ENCODE results near the gene PRH1. TPM values are rescaled to one million over a fixed set of nuclear protein-coding genes. Genes with fewer than 3 reads are reported as not detected.

The PRH1 gene
- 5.6 TPM for total RNA-seq
- long read RNA-seq = 0 reads

DNA sequence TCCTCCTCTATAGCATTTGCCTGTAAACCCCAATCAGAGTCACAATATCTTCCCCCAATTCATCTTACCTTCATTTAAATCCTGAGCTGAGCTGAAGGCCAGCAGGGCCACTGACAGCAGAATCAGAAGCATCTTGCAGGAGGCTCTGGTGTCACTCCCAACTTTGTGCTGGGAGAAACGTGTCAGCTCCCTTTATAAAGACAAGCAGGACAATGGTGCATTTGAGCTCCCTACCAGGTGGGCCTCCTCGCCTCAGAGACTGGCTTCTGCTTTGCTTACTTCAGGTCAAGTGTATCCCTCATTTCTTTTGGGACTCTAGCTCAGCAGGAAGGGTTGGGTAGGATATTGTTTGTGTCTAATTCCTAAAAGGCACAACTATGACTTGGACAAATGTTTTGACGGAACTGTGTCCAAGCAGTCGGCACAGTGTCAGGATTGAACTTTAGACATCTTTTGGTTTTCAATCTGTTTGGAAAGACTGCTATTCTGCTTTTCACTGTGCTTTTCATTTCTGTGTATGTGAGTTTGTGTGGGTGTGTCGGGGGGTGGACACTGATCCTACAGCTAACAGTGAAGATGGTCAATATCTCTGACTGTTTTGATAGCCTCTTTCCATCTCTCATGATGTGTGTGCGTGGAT is at the start of gene PRH1:
Gene PRH1, minus strand, starts transcription at position 170 of the 640 bp plus-strand sequence. Its CDS starts 38 bp downstream, at position 132.
- DNase-seq = no peak
- intact Hi-C loops (cut with micrococcal nuclease) = no loop called here
- TF ChIP-seq, protein P1, sequence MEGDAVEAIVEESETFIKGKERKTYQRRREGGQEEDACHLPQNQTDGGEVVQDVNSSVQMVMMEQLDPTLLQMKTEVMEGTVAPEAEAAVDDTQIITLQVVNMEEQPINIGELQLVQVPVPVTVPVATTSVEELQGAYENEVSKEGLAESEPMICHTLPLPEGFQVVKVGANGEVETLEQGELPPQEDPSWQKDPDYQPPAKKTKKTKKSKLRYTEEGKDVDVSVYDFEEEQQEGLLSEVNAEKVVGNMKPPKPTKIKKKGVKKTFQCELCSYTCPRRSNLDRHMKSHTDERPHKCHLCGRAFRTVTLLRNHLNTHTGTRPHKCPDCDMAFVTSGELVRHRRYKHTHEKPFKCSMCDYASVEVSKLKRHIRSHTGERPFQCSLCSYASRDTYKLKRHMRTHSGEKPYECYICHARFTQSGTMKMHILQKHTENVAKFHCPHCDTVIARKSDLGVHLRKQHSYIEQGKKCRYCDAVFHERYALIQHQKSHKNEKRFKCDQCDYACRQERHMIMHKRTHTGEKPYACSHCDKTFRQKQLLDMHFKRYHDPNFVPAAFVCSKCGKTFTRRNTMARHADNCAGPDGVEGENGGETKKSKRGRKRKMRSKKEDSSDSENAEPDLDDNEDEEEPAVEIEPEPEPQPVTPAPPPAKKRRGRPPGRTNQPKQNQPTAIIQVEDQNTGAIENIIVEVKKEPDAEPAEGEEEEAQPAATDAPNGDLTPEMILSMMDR (IDR thresholded peaks at IDR 0.05; ENCODE audit: borderline replicate concordance) = no peak

DNA sequence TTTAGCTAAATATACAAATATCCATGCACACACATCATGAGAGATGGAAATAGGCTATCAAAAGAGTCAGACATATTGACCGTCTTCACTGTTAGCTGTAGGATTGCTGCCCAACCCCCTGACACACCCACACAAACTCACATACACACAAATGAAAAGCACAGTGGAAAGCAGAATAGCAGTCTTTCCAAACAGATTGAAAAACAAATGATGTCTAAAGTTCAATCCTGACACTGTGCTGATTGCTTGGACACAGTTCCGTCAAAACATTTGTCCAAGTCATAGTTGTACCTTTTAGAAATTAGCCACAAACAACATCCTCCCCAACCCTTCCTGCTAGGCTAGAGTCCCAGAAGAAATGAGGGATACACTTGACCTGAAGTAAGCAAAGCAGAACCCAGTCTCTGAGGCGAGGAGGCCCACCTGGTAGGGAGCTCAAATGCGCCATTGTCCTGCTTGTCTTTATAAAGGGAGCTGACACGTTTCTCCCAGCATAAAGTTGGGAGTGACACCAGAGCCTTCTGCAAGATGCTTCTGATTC is 44.8 kb upstream of the PRH1 start, which contains the start of gene PRH2:
Gene PRH2, plus strand, starts transcription at position 491 of the 541 bp plus-strand sequence. Its CDS starts 38 bp downstream, at position 529.
- TF ChIP-seq, protein P1 (IDR thresholded peaks at IDR 0.05; ENCODE audit: borderline replicate concordance) = no peak
- Histone ChIP-seq H3K4me1 (no peaks in the 10 kb centered on the region), H3K36me3 (no peaks in the 10 kb centered on the region), H3K27me3 (ENCODE audit: low read depth) (no peaks in the 10 kb centered on the region), H3K27ac (replicated peaks) (no peak within 1 kb of the TSS), H3K4me3 (no peak within 1 kb of the TSS), H3K9me3 (replicated peaks) (no peaks in the 10 kb centered on the region)
- DNase-seq = no peak
- intact Hi-C loops (cut with micrococcal nuclease) = no loop called here

More for the DNA sequence above, at the start of gene PRH1:
- Histone ChIP-seq H3K9me3 (replicated peaks) (no peaks in the 10 kb centered on the region), H3K27me3 (ENCODE audit: low read depth) (no peaks in the 10 kb centered on the region), H3K4me3 (no peak within 1 kb of the TSS), H3K27ac (replicated peaks) (no peak within 1 kb of the TSS), H3K36me3 (peaks cover 9% of the 10 kb centered on the region), H3K4me1 (peaks cover 9% of the 10 kb centered on the region)

DNA sequence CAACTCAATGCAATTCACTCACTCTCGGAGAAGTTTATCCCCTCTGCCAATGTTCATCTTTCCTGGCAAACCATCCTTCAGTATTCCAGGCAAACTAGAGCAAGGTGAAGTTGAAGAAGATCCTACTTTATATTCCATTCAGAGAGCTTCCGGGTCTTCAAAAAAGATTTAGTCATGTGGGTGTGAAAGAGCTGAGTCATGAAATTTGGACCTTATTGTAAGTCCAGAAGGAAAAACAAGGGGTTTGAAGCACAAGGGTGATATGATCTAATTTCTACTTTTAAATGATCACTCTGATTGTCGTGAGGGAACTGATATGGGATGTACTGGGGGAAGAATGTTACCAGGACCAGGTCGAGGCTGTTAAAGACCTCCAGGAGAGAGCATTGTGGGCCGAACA is 42.2 kb upstream of the PRH1 start:
- H3K27ac ChIP-seq (replicated peaks) = no peak overlapping the region
- no peaks in the 10 kb centered on the region for H3K9me3 ChIP-seq (replicated peaks)
- DNase-seq = no peak
- no peaks in the 10 kb centered on the region for H3K36me3 ChIP-seq
- TF ChIP-seq, protein P1 (IDR thresholded peaks at IDR 0.05; ENCODE audit: borderline replicate concordance) = no peak
- no peaks in the 10 kb centered on the region for H3K27me3 ChIP-seq (ENCODE audit: low read depth)
- intact Hi-C loops (cut with micrococcal nuclease) = no loop called here
- H3K4me1 ChIP-seq = no peaks in the 10 kb centered on the region
- H3K4me3 ChIP-seq = no peak overlapping the region

DNA sequence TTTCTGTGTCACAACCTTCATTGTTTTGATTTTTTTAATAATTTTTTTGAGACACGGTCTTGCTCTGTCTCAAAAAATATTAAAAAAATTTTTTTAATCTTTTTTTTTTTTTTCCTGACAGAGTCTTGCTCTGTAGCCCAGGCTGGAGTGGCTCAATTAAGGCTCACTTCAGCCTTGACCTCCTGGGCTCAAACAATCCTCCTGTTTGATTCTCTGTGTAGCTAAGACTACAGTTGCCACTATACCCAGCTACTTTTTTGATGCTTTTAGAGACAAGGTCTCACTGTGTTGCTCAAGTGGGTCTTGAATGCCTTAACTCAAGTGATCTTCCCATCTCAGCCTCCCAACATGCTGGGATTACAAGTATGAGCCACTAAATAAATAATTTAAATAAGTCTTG is 35.8 kb upstream of the PRH1 start:
- Histone ChIP-seq H3K27ac (replicated peaks) (no peak overlapping the region), H3K36me3 (no peaks in the 10 kb centered on the region), H3K4me1 (no peaks in the 10 kb centered on the region), H3K4me3 (no peak overlapping the region), H3K27me3 (ENCODE audit: low read depth) (no peaks in the 10 kb centered on the region), H3K9me3 (replicated peaks) (no peaks in the 10 kb centered on the region)
- TF ChIP-seq, protein P1 (IDR thresholded peaks at IDR 0.05; ENCODE audit: borderline replicate concordance) = no peak
- no peak for DNase-seq
- intact Hi-C loops (cut with micrococcal nuclease) = no loop called here

DNA sequence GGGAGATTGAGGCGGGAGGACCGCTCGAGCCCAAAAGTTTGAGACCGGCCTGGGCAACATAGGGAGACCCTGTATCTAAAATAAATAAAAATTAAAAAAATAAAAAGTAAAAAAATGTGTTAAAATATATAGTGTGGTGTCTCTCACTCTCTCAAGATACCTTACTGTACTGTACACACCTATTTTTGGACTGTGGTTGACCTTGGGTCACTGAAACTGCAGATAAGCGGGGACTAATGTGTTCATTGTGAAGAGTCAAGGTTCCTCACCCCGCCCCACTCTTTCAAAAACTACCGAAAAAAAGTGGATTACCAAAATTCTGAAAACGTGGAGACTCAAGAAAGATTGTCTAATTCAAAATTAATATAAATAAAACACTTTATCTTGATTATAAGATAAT is 26.3 kb upstream of the PRH1 start:
- intact Hi-C loops (cut with micrococcal nuclease) = no loop called here
- TF ChIP-seq, protein P1 (IDR thresholded peaks at IDR 0.05; ENCODE audit: borderline replicate concordance) = no peak
- no peak overlapping the region for H3K4me3 ChIP-seq

More for the DNA sequence above, 26.3 kb upstream of the PRH1 start:
- DNase-seq = no peak
- Histone ChIP-seq H3K4me1 (peaks cover 16% of the 10 kb centered on the region), H3K36me3 (no peaks in the 10 kb centered on the region), H3K9me3 (replicated peaks) (peaks cover 9% of the 10 kb centered on the region), H3K27me3 (ENCODE audit: low read depth) (no peaks in the 10 kb centered on the region), H3K27ac (replicated peaks) (no peak overlapping the region)
